HG03064 (cell line): ENCODE results near the gene ZFYVE16.
"Not testable (repeated sequence)": the region's sequence is repeated elsewhere in the genome, so short reads cannot be mapped to it uniquely, and the experiment has no call there.

Source experiments
- ATAC-seq: cut with Tn5 transposase; IDR thresholded peaks from one replicate; pipeline ENCODE4 v1.9.1; 2021; ENCODE audit warnings: low read depth; ENCODE audit not compliant: unreplicated experiment

Gene ZFYVE16

GRCh38 chr5:80482578-80482977 lies 74.7 kb downstream of the ZFYVE16 start:
- no peak for ATAC-seq

- no peak for ATAC-seq
Observed at GRCh38 chr5:80483636-80484232, 75.9 kb downstream of the ZFYVE16 start.

GRCh38 chr5:80487444-80487828 lies 79.6 kb downstream of the ZFYVE16 start:
- ATAC-seq = no peak

GRCh38 chr5:80487829-80488721 lies 80.2 kb downstream of the ZFYVE16 start, which contains the start of gene FAM151B:
Gene FAM151B, plus strand, starts transcription at chr5:80488100. Its CDS starts 24 bp downstream, at chr5:80488124.
- ATAC-seq = peak; percentile 90

- ATAC-seq = no peak
Observed at GRCh38 chr5:80491296-80491695, 83.4 kb downstream of the ZFYVE16 start.

- no peak for ATAC-seq
Observed at GRCh38 chr5:80492741-80493140, 84.9 kb downstream of the ZFYVE16 start.

DNA sequence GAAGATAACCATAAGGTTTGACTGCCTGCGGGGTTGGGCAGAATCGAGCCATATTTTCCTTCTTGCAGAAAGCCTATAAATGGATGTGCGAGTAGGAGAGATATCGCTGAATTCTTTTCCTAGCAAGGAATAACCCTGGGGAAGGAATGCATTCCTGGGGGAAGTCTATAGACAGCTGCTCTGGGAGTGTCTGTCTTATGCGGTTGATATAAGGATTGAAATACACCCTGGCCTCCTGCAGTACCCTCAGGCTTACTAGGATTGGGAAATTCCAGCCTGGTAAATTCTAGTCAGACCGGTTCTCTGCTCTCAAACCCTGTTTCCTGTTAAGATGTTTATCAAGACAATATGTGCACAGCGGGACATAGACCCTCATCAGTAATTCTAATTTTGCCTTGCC lies 85.6 kb downstream of the ZFYVE16 start:
- ATAC-seq = not testable (repeated sequence)

GRCh38 chr5:80495891-80496290 lies 88.0 kb downstream of the ZFYVE16 start:
- ATAC-seq = no peak

GRCh38 chr5:80502800-80503199 lies 94.9 kb downstream of the ZFYVE16 start:
- no peak for ATAC-seq

- ATAC-seq = no peak
Observed at GRCh38 chr5:80503641-80504040, 95.8 kb downstream of the ZFYVE16 start.

DNA sequence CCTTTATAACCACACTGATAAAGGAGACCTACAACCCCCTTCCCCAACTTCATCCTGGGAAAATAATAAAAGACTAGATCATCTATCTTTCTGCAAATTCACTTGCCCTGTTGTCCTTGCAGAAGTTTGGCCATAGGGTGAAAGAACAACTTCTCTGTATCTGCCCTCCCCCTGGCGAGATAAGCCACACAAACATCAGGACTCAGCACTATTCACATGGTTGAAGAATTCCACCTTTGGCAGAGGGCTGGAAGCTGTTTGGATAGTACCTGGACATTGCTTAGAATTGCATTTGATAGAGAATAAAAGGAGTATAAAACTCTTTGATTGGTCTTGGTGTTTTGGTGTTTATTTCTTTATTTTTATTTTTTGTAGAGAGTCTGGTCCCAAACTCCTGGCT lies 97.0 kb downstream of the ZFYVE16 start:
- ATAC-seq = no peak

- ATAC-seq = no peak
Observed at GRCh38 chr5:80507663-80508062, 99.8 kb downstream of the ZFYVE16 start.

- no peak for ATAC-seq
Observed at GRCh38 chr5:80508844-80509243, 101.0 kb downstream of the ZFYVE16 start.

DNA sequence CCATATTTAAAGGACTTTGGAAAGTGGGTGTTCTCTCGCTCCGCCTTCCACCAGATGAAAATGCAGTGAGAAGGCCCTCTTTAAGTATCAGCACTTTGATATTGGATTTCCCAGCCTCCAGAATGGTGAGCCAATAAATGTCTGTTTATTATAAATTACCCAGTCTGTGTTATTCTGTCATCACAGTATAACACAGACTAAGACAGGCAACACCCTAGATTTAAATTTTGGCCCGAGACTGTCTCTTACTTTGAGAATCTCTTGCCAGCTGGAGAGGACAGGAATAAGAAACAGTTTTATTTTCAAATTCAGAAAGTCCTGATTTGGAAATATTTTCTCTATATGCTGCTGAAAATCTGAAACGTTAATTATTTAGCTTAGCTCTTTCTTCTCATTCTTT lies 101.5 kb downstream of the ZFYVE16 start:
- no peak for ATAC-seq

DNA sequence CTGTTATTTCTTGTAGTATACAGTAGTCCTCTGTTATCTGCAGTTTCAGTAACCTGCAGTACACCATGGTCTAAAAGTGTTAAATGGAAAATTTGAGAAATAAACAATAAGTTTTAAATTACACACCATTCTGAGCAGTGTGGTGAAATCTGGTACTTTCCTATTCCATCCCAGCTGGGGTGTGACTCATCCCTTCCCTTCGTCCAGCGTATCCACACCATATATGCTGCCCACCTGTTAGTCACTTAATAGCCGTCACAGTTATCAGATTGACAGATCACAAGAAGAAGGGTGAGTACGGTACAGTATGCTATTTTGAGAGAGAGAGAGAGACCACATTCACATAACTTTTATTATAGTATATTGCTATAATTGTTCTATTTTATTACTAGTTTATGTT lies 109.0 kb downstream of the ZFYVE16 start:
- ATAC-seq = no peak
